DND-41 (cell line): ENCODE measurements around the gene EXOG.

ENCODE experiments used
- ATAC-seq: fragments of 200-7000 bp; cut with Tn5 transposase; 3 replicates; pipeline ENCODE4 v1.9.1; 2021; ENCODE audit warnings: low read depth; ENCODE audit not compliant: insufficient read depth
- DNase-seq: peaks from one replicate; pipeline ENCODE4 v3.0.0-alpha.2; 2020
- H2AFZ ChIP-seq: 2 replicates; pipeline ENCODE4 v1.6.0; 2012; ENCODE audit warnings: low read depth, low read length
- H3K27ac ChIP-seq: 2 replicates; pipeline ENCODE4 v1.5.1; 2012; ENCODE audit warnings: low read length, inconsistent platforms
- H3K27me3 ChIP-seq: fragments of 200-600 bp; sonication (generic); 2 replicates; pipeline ENCODE4 v1.6.0; 2012; ENCODE audit warnings: low read length, mild to moderate bottlenecking, inconsistent platforms; ENCODE audit not compliant: insufficient read depth, poor library complexity
- H3K36me3 ChIP-seq: 2 replicates; pipeline ENCODE4 v1.5.1; 2012; ENCODE audit warnings: low read length, inconsistent platforms; ENCODE audit not compliant: insufficient read depth
- H3K4me1 ChIP-seq: 2 replicates; pipeline ENCODE4 v1.5.1; 2012; ENCODE audit warnings: mild to moderate bottlenecking, low read length; ENCODE audit not compliant: insufficient read depth
- H3K4me2 ChIP-seq: 2 replicates; pipeline ENCODE4 v1.6.0; 2012; ENCODE audit warnings: mild to moderate bottlenecking, moderate library complexity, low read length, inconsistent platforms; ENCODE audit not compliant: insufficient read depth
- H3K4me3 ChIP-seq, 2 experiments: fragments of 200-600 bp in 1 of 2; shearing (Covaris generic) in 1 of 2; 2 replicates each; pipeline ENCODE4 v1.5.1; 2012 to 2016; ENCODE audit warnings: inconsistent platforms in 2 of 2, low read length in 2 of 2, mild to moderate bottlenecking in 2 of 2, low read depth in 1 of 2, moderate library complexity in 1 of 2
- H3K79me2 ChIP-seq: 2 replicates; pipeline ENCODE4 v1.6.0; 2012; ENCODE audit warnings: low read length, inconsistent platforms; ENCODE audit not compliant: insufficient read depth
- H3K9ac ChIP-seq: 2 replicates; pipeline ENCODE4 v1.6.0; 2012; ENCODE audit warnings: low read depth, mild to moderate bottlenecking, inconsistent platforms, low read length, moderate library complexity
- H3K9me3 ChIP-seq: 2 replicates; pipeline ENCODE4 v1.5.1; 2012; ENCODE audit warnings: low read length, moderate library complexity, mild to moderate bottlenecking, inconsistent platforms; ENCODE audit not compliant: insufficient read depth, severe bottlenecking
- H4K20me1 ChIP-seq: 2 replicates; pipeline ENCODE4 v1.6.0; 2012; ENCODE audit warnings: low read length; ENCODE audit not compliant: insufficient read depth
- CTCF ChIP-seq: IDR thresholded peaks from 2 replicates; pipeline ENCODE4 v1.5.1; 2012; ENCODE audit warnings: borderline replicate concordance, low read length, moderate library complexity, mild to moderate bottlenecking; ENCODE audit not compliant: poor library complexity, severe bottlenecking; ENCODE audit errors: extremely low read depth
- EZH2 ChIP-seq: IDR thresholded peaks from 3 replicates; pipeline ENCODE4 v1.6.1; 2012; ENCODE audit warnings: borderline replicate concordance, low read depth, mild to moderate bottlenecking, moderate library complexity, low read length, inconsistent platforms; ENCODE audit not compliant: severe bottlenecking

EXOG gene

GRCh38 chr3:38487323-38487722, 8.8 kb upstream of the EXOG start:
- DNase-seq = no peak
- Histone ChIP-seq H3K27me3 (no peaks in the 10 kb centered on the region), H3K79me2 (no peaks in the 10 kb centered on the region), H3K9me3 (no peaks in the 10 kb centered on the region), H3K4me3 (no peak overlapping the region), H3K36me3 (peaks cover 36% of the 10 kb centered on the region), H3K4me1 (no peaks in the 10 kb centered on the region), H3K27ac (no peak overlapping the region), H3K4me2 (no peak overlapping the region), H3K9ac (no peak overlapping the region), H2AFZ (no peak overlapping the region), H4K20me1 (peaks cover 7% of the 10 kb centered on the region; the same call in 1 of the 2 replicates)
- TF ChIP-seq EZH2 = no peak
- TF ChIP-seq CTCF = no peak
- ATAC-seq = no peak

- ATAC-seq (no peak), DNase-seq (no peak)
- no peaks in the 10 kb centered on the region for H3K4me1 ChIP-seq
- no peak overlapping the region for H3K4me2 ChIP-seq
- H3K4me3 ChIP-seq = no peak overlapping the region
- H3K9ac ChIP-seq = no peak overlapping the region
- H4K20me1 ChIP-seq = peaks cover 7% of the 10 kb centered on the region; the same call in 1 of the 2 replicates
- TF ChIP-seq EZH2 (no peak), CTCF (no peak)
- H2AFZ ChIP-seq = no peak overlapping the region
- peaks cover 20% of the 10 kb centered on the region for H3K36me3 ChIP-seq
- no peaks in the 10 kb centered on the region for H3K27me3 ChIP-seq
- no peaks in the 10 kb centered on the region for H3K9me3 ChIP-seq
- no peaks in the 10 kb centered on the region for H3K79me2 ChIP-seq
- H3K27ac ChIP-seq = no peak overlapping the region
Measured at GRCh38 chr3:38488949-38489348, 7.2 kb upstream of the EXOG start.

- no peaks in the 10 kb centered on the region for H3K79me2 ChIP-seq
- no peak overlapping the region for H3K9ac ChIP-seq
- H3K4me3 ChIP-seq = no peak overlapping the region
- no peak overlapping the region for H2AFZ ChIP-seq
- H3K36me3 ChIP-seq = peaks cover 14% of the 10 kb centered on the region
- H3K9me3 ChIP-seq = no peaks in the 10 kb centered on the region
- DNase-seq (no peak), ATAC-seq (no peak)
- no peak overlapping the region for H3K27ac ChIP-seq
- no peak overlapping the region for H3K4me2 ChIP-seq
- peaks cover 7% of the 10 kb centered on the region; the same call in 1 of the 2 replicates for H4K20me1 ChIP-seq
- no peaks in the 10 kb centered on the region for H3K27me3 ChIP-seq
- no peaks in the 10 kb centered on the region for H3K4me1 ChIP-seq
- no peak for TF ChIP-seq EZH2
- no peak for TF ChIP-seq CTCF
Measured at GRCh38 chr3:38489766-38490165, 6.4 kb upstream of the EXOG start.
